ENCODE measurements around the gene RAB6B. TPM values are rescaled to one million over a fixed set of nuclear protein-coding genes. Genes with fewer than 3 reads are reported as not detected.

The RAB6B gene
- total and polyA plus RNA-seq, 2 donors (not counting 1 experiment from before 2014, with no cell fraction given), result 0.83 to 1.5 TPM

DNA sequence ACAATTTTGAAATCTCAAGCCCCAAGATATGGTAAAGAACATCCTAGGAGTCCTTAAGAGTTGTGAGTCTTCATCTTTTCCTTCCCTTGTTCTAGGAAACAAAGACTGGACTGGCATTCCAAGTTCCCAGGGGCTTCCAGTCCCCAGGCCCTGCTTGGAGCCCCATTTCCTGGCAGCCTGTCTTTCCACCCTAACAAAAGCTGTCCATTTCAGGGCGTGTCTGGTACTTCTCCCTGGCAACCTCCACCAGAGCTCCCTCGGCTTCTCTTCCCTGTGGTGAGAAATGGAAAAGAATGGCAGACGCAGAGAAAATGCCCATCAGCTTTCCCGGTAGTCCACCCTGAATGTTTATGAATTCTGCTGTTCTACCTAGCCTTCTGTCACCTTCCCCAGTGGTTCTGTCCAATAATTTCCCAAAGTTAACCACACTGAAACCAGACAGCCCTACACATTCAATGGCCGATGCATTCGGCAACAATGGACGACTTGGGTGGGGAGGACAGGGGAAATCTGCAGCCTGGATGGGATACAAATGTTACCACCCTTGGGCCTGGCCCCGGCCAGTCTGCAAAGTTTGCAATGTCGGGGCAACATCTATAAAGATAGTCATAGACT is 6.8 kb downstream of the RAB6B start:
- Histone ChIP-seq H2AFZ (ENCODE audit: low read length) (no peak overlapping the region), H3K4me2 (ENCODE audit: extremely low read depth, insufficient read depth, low read length) (no peak overlapping the region), H3K9me3 (ENCODE audit: control insufficient read depth, insufficient read depth, low read depth, low read length) (no peaks in the 10 kb centered on the region), H3K9ac (ENCODE audit: insufficient read depth, low read length) (no peak overlapping the region), H3K27me3 (ENCODE audit: control insufficient read depth, insufficient read depth, low read length) (peaks cover 3% of the 10 kb centered on the region), H3K4me1 (ENCODE audit: control insufficient read depth, extremely low read depth, insufficient read depth, low read length) (no peaks in the 10 kb centered on the region), H3K79me2 (ENCODE audit: control insufficient read depth, insufficient read depth, low read length) (no peaks in the 10 kb centered on the region), H3K36me3 (ENCODE audit: control insufficient read depth, insufficient read depth, low read length) (no peaks in the 10 kb centered on the region), H3K27ac (ENCODE audit: insufficient read depth, low read length) (no peak overlapping the region), H4K20me1 (ENCODE audit: control insufficient read depth, extremely low read depth, insufficient read depth, low read length) (no peaks in the 10 kb centered on the region), H3K4me3 (replicated peaks in 1 of 4; ENCODE audit: control extremely low read depth in 1 of 4, insufficient read depth in 1 of 4, low read depth in 3 of 4, low read length in 4 of 4) (no peak overlapping the region)
- TF ChIP-seq EZH2 (IDR thresholded peaks at IDR 0.05; ENCODE audit: low read length, missing control alignments) (no peak), CTCF (conservative IDR thresholded peaks at IDR 0.05 in 1 of 2, IDR thresholded peaks at IDR 0.05 in 1 of 2; ENCODE audit: low read depth in 1 of 2, low read length in 2 of 2) (no peak)
- no peak for DNase-seq (ENCODE audit: low read depth in 2 of 2)

DNA sequence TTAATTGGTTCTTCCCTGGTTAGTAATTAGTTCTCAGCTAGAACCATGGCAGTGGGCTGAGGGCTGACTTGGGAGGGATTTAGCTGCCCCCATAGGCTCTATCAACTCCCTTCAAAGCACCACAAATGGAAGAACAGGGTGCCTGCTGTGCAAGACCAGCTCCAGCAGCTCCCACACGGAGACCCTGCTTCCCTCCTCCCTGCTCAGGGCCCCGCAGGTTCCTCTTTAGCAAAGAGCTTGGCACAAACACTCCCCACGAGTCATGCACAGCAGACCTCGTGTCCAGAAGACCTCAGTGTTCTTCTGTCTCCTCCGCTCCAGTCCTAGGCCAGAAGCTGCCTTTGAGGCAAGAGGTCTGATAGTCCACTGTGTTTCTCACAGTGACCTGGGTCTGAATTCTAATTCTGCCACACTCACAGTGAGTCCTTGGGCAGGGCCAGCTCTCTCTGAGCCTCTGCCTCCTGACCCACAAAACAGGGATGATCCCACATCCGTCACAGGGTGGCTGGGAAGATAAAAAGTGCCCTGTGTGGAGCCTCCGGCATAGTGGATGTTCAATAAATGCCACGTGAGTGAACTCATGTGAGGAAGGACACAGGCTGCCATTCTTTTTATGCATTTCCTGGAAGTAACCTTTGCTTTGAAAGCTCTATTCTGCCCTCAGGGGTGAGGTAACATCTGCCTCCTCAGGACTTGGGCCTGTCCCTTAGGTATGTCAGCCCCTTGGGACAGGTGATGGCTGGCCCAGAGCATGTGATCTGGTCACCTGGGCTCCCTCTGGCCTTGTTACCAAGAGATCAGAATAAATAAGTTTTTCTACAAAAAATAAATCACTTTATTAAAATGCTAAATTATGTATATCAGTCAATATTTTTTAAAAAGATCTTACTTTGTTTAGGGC is 7.6 kb downstream of the RAB6B start:
- no peak overlapping the region for H3K27ac ChIP-seq (ENCODE audit: insufficient read depth, low read length)
- no peak overlapping the region for H3K9ac ChIP-seq (ENCODE audit: insufficient read depth, low read length)
- H2AFZ ChIP-seq (ENCODE audit: low read length), result no peak overlapping the region
- H3K79me2 ChIP-seq (ENCODE audit: control insufficient read depth, insufficient read depth, low read length), result no peaks in the 10 kb centered on the region
- no peaks in the 10 kb centered on the region for H3K27me3 ChIP-seq (ENCODE audit: control insufficient read depth, insufficient read depth, low read length)
- H3K4me2 ChIP-seq (ENCODE audit: extremely low read depth, insufficient read depth, low read length), result no peak overlapping the region
- DNase-seq (ENCODE audit: low read depth in 2 of 2), result peak in 1 of 2 donors; percentile 3
- no peaks in the 10 kb centered on the region for H3K9me3 ChIP-seq (ENCODE audit: control insufficient read depth, insufficient read depth, low read depth, low read length)
- no peaks in the 10 kb centered on the region for H3K36me3 ChIP-seq (ENCODE audit: control insufficient read depth, insufficient read depth, low read length)
- H4K20me1 ChIP-seq (ENCODE audit: control insufficient read depth, extremely low read depth, insufficient read depth, low read length), result no peaks in the 10 kb centered on the region
- no peak for TF ChIP-seq CTCF (conservative IDR thresholded peaks at IDR 0.05 in 1 of 2, IDR thresholded peaks at IDR 0.05 in 1 of 2; ENCODE audit: low read depth in 1 of 2, low read length in 2 of 2)
- TF ChIP-seq EZH2 (IDR thresholded peaks at IDR 0.05; ENCODE audit: low read length, missing control alignments), result no peak
- H3K4me1 ChIP-seq (ENCODE audit: control insufficient read depth, extremely low read depth, insufficient read depth, low read length), result no peaks in the 10 kb centered on the region
- H3K4me3 ChIP-seq (replicated peaks in 1 of 4; ENCODE audit: control extremely low read depth in 1 of 4, insufficient read depth in 1 of 4, low read depth in 3 of 4, low read length in 4 of 4), result no peak overlapping the region

DNA sequence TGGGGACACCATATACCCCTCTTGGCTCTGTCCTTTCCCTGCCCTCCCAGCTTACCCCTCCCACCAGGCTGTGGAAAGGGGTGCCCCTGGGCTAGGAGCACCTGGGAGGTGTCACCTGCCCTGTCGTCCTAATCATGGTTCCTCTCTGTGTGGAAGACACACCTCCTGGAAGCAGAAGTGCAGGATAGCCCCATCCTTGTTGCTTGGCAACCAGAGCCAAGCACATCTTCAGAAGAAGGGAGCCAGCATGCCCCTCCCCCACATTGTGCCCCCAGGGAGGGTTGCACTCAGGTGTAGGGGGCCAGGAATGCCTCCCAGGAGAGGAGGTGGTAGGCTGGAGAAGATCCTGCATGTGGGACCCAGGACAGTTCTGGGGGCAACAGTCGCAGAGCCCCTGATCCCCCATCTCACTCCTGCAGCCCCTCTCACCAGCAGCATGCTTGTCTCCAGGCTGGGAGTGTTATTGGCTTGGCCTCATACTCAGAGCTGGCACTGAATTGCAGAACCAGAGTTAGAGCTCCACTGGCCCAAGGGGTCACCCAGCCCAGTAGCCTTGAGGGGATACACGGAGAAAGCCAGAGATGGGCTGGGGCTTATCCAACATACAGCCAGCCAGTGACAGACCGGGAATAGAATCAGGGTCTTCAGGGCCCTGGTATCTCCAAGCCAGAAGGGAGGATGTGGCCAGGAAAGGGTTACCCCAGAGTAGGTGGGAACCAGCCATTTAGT is 8.4 kb downstream of the RAB6B start:
- TF ChIP-seq EZH2 (IDR thresholded peaks at IDR 0.05; ENCODE audit: low read length, missing control alignments), result no peak
- no peak for TF ChIP-seq CTCF (conservative IDR thresholded peaks at IDR 0.05 in 1 of 2, IDR thresholded peaks at IDR 0.05 in 1 of 2; ENCODE audit: low read depth in 1 of 2, low read length in 2 of 2)
- Histone ChIP-seq H4K20me1 (ENCODE audit: control insufficient read depth, extremely low read depth, insufficient read depth, low read length) (no peaks in the 10 kb centered on the region), H2AFZ (ENCODE audit: low read length) (no peak overlapping the region), H3K79me2 (ENCODE audit: control insufficient read depth, insufficient read depth, low read length) (no peaks in the 10 kb centered on the region), H3K4me3 (replicated peaks in 1 of 4; ENCODE audit: control extremely low read depth in 1 of 4, insufficient read depth in 1 of 4, low read depth in 3 of 4, low read length in 4 of 4) (no peak overlapping the region), H3K4me1 (ENCODE audit: control insufficient read depth, extremely low read depth, insufficient read depth, low read length) (no peaks in the 10 kb centered on the region), H3K9ac (ENCODE audit: insufficient read depth, low read length) (no peak overlapping the region), H3K36me3 (ENCODE audit: control insufficient read depth, insufficient read depth, low read length) (no peaks in the 10 kb centered on the region), H3K9me3 (ENCODE audit: control insufficient read depth, insufficient read depth, low read depth, low read length) (no peaks in the 10 kb centered on the region), H3K27ac (ENCODE audit: insufficient read depth, low read length) (no peak overlapping the region), H3K4me2 (ENCODE audit: extremely low read depth, insufficient read depth, low read length) (no peak overlapping the region), H3K27me3 (ENCODE audit: control insufficient read depth, insufficient read depth, low read length) (no peaks in the 10 kb centered on the region)
- no peak for DNase-seq (ENCODE audit: low read depth in 2 of 2)
